Measurements from ENCODE around the gene GON4L.
A peak's percentile ranks its signal among the peaks of the same experiment; 100 is the strongest.
"Not testable (repeated sequence)": the region's sequence is repeated elsewhere in the genome, so short reads cannot be mapped to it uniquely, and the experiment has no call there.

The GON4L gene

GRCh38 chr1:155809088-155809487 is 47.9 kb downstream of the GON4L start:
- Histone ChIP-seq H3K9me3 (ENCODE audit: control insufficient read depth, low read length) (no peaks in the 10 kb centered on the region), H2AFZ (ENCODE audit: low read depth, low read length) (no peak overlapping the region), H3K4me1 (ENCODE audit: control insufficient read depth, insufficient read depth, low read depth, low read length) (no peaks in the 10 kb centered on the region), H2BK12ac (ENCODE audit: low read length in 2 of 2) (no peak overlapping the region), H2BK15ac (ENCODE audit: low read depth, poor library complexity, severe bottlenecking) (no peak overlapping the region), H3K4me2 (ENCODE audit: low read length, poor library complexity, severe bottlenecking) (no peak overlapping the region), H3K4ac (ENCODE audit: low read depth in 1 of 2, low read length in 2 of 2) (no peak overlapping the region), H4K8ac (ENCODE audit: low read length) (no peak overlapping the region), H3K18ac (ENCODE audit: low read depth in 1 of 2, low read length in 2 of 2) (no peak overlapping the region), H2BK120ac (ENCODE audit: low read depth, low read length) (no peak overlapping the region), H2AK5ac (ENCODE audit: low read length, severe bottlenecking) (no peak overlapping the region), H3K27me3 (ENCODE audit: control insufficient read depth in 1 of 2, insufficient read depth in 1 of 2, low read length in 2 of 2) (no peaks in the 10 kb centered on the region), H3K14ac (ENCODE audit: low read length in 2 of 2) (no peak overlapping the region), H3K9ac (ENCODE audit: low read length) (no peak overlapping the region), H3K36me3 (ENCODE audit: control insufficient read depth in 1 of 2, insufficient read depth in 2 of 2, low read depth in 1 of 2, low read length in 2 of 2) (peaks cover 46 to 65% of the 10 kb centered on the region in 2 experiments), H4K91ac (ENCODE audit: low read length) (no peak overlapping the region), H3K4me3 (ENCODE audit: insufficient read depth in 1 of 2, low read depth in 1 of 2, low read length in 2 of 2) (no peak overlapping the region), H3K79me1 (replicated peaks; ENCODE audit: low read length, poor library complexity, severe bottlenecking) (peaks cover 14% of the 10 kb centered on the region), H3K27ac (ENCODE audit: low read length, poor library complexity, severe bottlenecking) (no peak overlapping the region), H2BK5ac (ENCODE audit: low read depth, low read length, poor library complexity, severe bottlenecking) (no peak overlapping the region), H3K23ac (ENCODE audit: low read length in 2 of 2) (no peak overlapping the region)
- WGBS: 100% methylated on average over 1 of the region's 1 CpG
- no peak for DNase-seq

- no peak overlapping the region for H3K18ac ChIP-seq (ENCODE audit: low read depth in 1 of 2, low read length in 2 of 2)
- no peak overlapping the region for H2BK120ac ChIP-seq (ENCODE audit: low read depth, low read length)
- H3K9ac ChIP-seq (ENCODE audit: low read length): no peak overlapping the region
- H3K27ac ChIP-seq (ENCODE audit: low read length, poor library complexity, severe bottlenecking): no peak overlapping the region
- H3K4me3 ChIP-seq (ENCODE audit: insufficient read depth in 1 of 2, low read depth in 1 of 2, low read length in 2 of 2): no peak overlapping the region
- H3K79me1 ChIP-seq (replicated peaks; ENCODE audit: low read length, poor library complexity, severe bottlenecking): peaks cover 17% of the 10 kb centered on the region
- no peak overlapping the region for H3K14ac ChIP-seq (ENCODE audit: low read length in 2 of 2)
- peak; percentile 49 for DNase-seq
- no peak overlapping the region for H2BK5ac ChIP-seq (ENCODE audit: low read depth, low read length, poor library complexity, severe bottlenecking)
- H3K4me1 ChIP-seq (ENCODE audit: control insufficient read depth, insufficient read depth, low read depth, low read length): no peaks in the 10 kb centered on the region
- no peak overlapping the region for H2AFZ ChIP-seq (ENCODE audit: low read depth, low read length)
- peaks cover 28 to 65% of the 10 kb centered on the region in 2 experiments for H3K36me3 ChIP-seq (ENCODE audit: control insufficient read depth in 1 of 2, insufficient read depth in 2 of 2, low read depth in 1 of 2, low read length in 2 of 2)
- no peak overlapping the region for H2BK12ac ChIP-seq (ENCODE audit: low read length in 2 of 2)
- H3K27me3 ChIP-seq (ENCODE audit: control insufficient read depth in 1 of 2, insufficient read depth in 1 of 2, low read length in 2 of 2): no peaks in the 10 kb centered on the region
- no peak overlapping the region for H3K4ac ChIP-seq (ENCODE audit: low read depth in 1 of 2, low read length in 2 of 2)
- no peak overlapping the region for H4K8ac ChIP-seq (ENCODE audit: low read length)
- no peak overlapping the region for H2BK15ac ChIP-seq (ENCODE audit: low read depth, poor library complexity, severe bottlenecking)
- no peak overlapping the region for H3K23ac ChIP-seq (ENCODE audit: low read length in 2 of 2)
- no peak overlapping the region for H2AK5ac ChIP-seq (ENCODE audit: low read length, severe bottlenecking)
- no peak overlapping the region for H3K4me2 ChIP-seq (ENCODE audit: low read length, poor library complexity, severe bottlenecking)
- no peak overlapping the region for H4K91ac ChIP-seq (ENCODE audit: low read length)
- no peaks in the 10 kb centered on the region for H3K9me3 ChIP-seq (ENCODE audit: control insufficient read depth, low read length)
These were observed 55.9 kb downstream of the GON4L start for GRCh38 chr1:155801149-155801548.

GRCh38 chr1:155795618-155796017 is 61.4 kb downstream of the GON4L start:
- not testable (repeated sequence) for H4K8ac ChIP-seq (ENCODE audit: low read length); H3K9ac ChIP-seq (ENCODE audit: low read length); H2BK15ac ChIP-seq (ENCODE audit: low read depth, poor library complexity, severe bottlenecking); H2AK5ac ChIP-seq (ENCODE audit: low read length, severe bottlenecking); H3K27ac ChIP-seq (ENCODE audit: low read length, poor library complexity, severe bottlenecking); DNase-seq; H3K4me3 ChIP-seq (ENCODE audit: insufficient read depth in 1 of 2, low read depth in 1 of 2, low read length in 2 of 2); H2AFZ ChIP-seq (ENCODE audit: low read depth, low read length); H3K4me1 ChIP-seq (ENCODE audit: control insufficient read depth, insufficient read depth, low read depth, low read length); H2BK5ac ChIP-seq (ENCODE audit: low read depth, low read length, poor library complexity, severe bottlenecking); H4K91ac ChIP-seq (ENCODE audit: low read length); H3K79me1 ChIP-seq (replicated peaks; ENCODE audit: low read length, poor library complexity, severe bottlenecking); H3K4me2 ChIP-seq (ENCODE audit: low read length, poor library complexity, severe bottlenecking); H3K9me3 ChIP-seq (ENCODE audit: control insufficient read depth, low read length); H3K14ac ChIP-seq (ENCODE audit: low read length in 2 of 2); H3K27me3 ChIP-seq (ENCODE audit: control insufficient read depth in 1 of 2, insufficient read depth in 1 of 2, low read length in 2 of 2); H3K23ac ChIP-seq (ENCODE audit: low read length in 2 of 2); H2BK120ac ChIP-seq (ENCODE audit: low read depth, low read length)
- Histone ChIP-seq H3K4ac (ENCODE audit: low read depth in 1 of 2, low read length in 2 of 2) (peak overlapping the region in 1 of 2 experiments; percentile 80), H3K18ac (ENCODE audit: low read depth in 1 of 2, low read length in 2 of 2) (peak overlapping the region in 1 of 2 experiments; percentile 84), H3K36me3 (ENCODE audit: control insufficient read depth in 1 of 2, insufficient read depth in 2 of 2, low read depth in 1 of 2, low read length in 2 of 2) (peaks cover 25 to 69% of the 10 kb centered on the region in 2 experiments), H2BK12ac (ENCODE audit: low read length in 2 of 2) (peak overlapping the region in 1 of 2 experiments; percentile 72)
- 100% methylated on average over 1 of the region's 4 CpGs for WGBS

GRCh38 chr1:155794605-155795245 is 62.3 kb downstream of the GON4L start:
- H2AK5ac ChIP-seq (ENCODE audit: low read length, severe bottlenecking): no peak overlapping the region
- DNase-seq: peak; percentile 86

More at GRCh38 chr1:155794605-155795245, 62.3 kb downstream of the GON4L start:
- Histone ChIP-seq H3K23ac (ENCODE audit: low read length in 2 of 2) (no peak overlapping the region), H4K8ac (ENCODE audit: low read length) (no peak overlapping the region), H3K4ac (ENCODE audit: low read depth in 1 of 2, low read length in 2 of 2) (peak overlapping the region in 1 of 2 experiments; percentile 26), H2BK120ac (ENCODE audit: low read depth, low read length) (no peak overlapping the region), H3K18ac (ENCODE audit: low read depth in 1 of 2, low read length in 2 of 2) (no peak overlapping the region), H3K14ac (ENCODE audit: low read length in 2 of 2) (no peak overlapping the region), H4K91ac (ENCODE audit: low read length) (no peak overlapping the region), H3K27me3 (ENCODE audit: control insufficient read depth in 1 of 2, insufficient read depth in 1 of 2, low read length in 2 of 2) (no peaks in the 10 kb centered on the region), H2BK12ac (ENCODE audit: low read length in 2 of 2) (no peak overlapping the region), H3K9me3 (ENCODE audit: control insufficient read depth, low read length) (no peaks in the 10 kb centered on the region), H3K79me1 (replicated peaks; ENCODE audit: low read length, poor library complexity, severe bottlenecking) (peaks cover 6% of the 10 kb centered on the region), H3K4me1 (ENCODE audit: control insufficient read depth, insufficient read depth, low read depth, low read length) (no peaks in the 10 kb centered on the region), H3K27ac (ENCODE audit: low read length, poor library complexity, severe bottlenecking) (no peak overlapping the region), H3K36me3 (ENCODE audit: control insufficient read depth in 1 of 2, insufficient read depth in 2 of 2, low read depth in 1 of 2, low read length in 2 of 2) (peaks cover 24 to 65% of the 10 kb centered on the region in 2 experiments), H2AFZ (ENCODE audit: low read depth, low read length) (no peak overlapping the region), H2BK15ac (ENCODE audit: low read depth, poor library complexity, severe bottlenecking) (no peak overlapping the region), H2BK5ac (ENCODE audit: low read depth, low read length, poor library complexity, severe bottlenecking) (no peak overlapping the region), H3K4me2 (ENCODE audit: low read length, poor library complexity, severe bottlenecking) (no peak overlapping the region), H3K4me3 (ENCODE audit: insufficient read depth in 1 of 2, low read depth in 1 of 2, low read length in 2 of 2) (no peak overlapping the region), H3K9ac (ENCODE audit: low read length) (no peak overlapping the region)
- WGBS: 6% methylated on average over 3 of the region's 4 CpGs

All from mesenchymal stem cell (in vitro differentiated cells and primary cell).